Raji (cell line): ENCODE results near the gene ATIC.

ENCODE experiments used
- POLR2A ChIP-seq: IDR thresholded peaks from 2 replicates; pipeline ENCODE4 v1.6.1; 2011; ENCODE audit warnings: low read depth, low read length, control low read depth; ENCODE audit not compliant: insufficient read depth

ATIC gene

GRCh38 chr2:215366440-215367032 lies 54.7 kb downstream of the ATIC start:
- TF ChIP-seq POLR2A: no peak

GRCh38 chr2:215367662-215368492 lies 56.0 kb downstream of the ATIC start:
- no peak for TF ChIP-seq POLR2A

GRCh38 chr2:215368493-215368809 lies 56.6 kb downstream of the ATIC start:
- TF ChIP-seq POLR2A: no peak

- TF ChIP-seq POLR2A: no peak
Observed at GRCh38 chr2:215369181-215369760, 57.4 kb downstream of the ATIC start.

GRCh38 chr2:215370112-215370965 lies 58.5 kb downstream of the ATIC start:
- TF ChIP-seq POLR2A: no peak

GRCh38 chr2:215371915-215372897 lies 60.3 kb downstream of the ATIC start:
- TF ChIP-seq POLR2A: no peak

- TF ChIP-seq POLR2A: no peak
Observed at GRCh38 chr2:215372968-215373649, 61.2 kb downstream of the ATIC start.

- no peak for TF ChIP-seq POLR2A
Observed at GRCh38 chr2:215374002-215374401, 62.1 kb downstream of the ATIC start.

GRCh38 chr2:215374642-215375466 lies 63.0 kb downstream of the ATIC start:
- TF ChIP-seq POLR2A: no peak

GRCh38 chr2:215375467-215375830 lies 63.6 kb downstream of the ATIC start:
- no peak for TF ChIP-seq POLR2A

- TF ChIP-seq POLR2A: no peak
Observed at GRCh38 chr2:215376103-215376780, 64.4 kb downstream of the ATIC start.

- no peak for TF ChIP-seq POLR2A
Observed at GRCh38 chr2:215377283-215377682, 65.4 kb downstream of the ATIC start.
